GM21723 (cell line): ENCODE measurements around the gene NOL12.

Experiments
- ATAC-seq: cut with Tn5 transposase; IDR thresholded peaks from one replicate; pipeline ENCODE4 v1.9.1; 2021; ENCODE audit warnings: mild to moderate bottlenecking, moderate library complexity; ENCODE audit not compliant: unreplicated experiment

NOL12 gene

GRCh38 chr22:37741312-37741795, 55.2 kb downstream of the NOL12 start:
- ATAC-seq: no peak

DNA sequence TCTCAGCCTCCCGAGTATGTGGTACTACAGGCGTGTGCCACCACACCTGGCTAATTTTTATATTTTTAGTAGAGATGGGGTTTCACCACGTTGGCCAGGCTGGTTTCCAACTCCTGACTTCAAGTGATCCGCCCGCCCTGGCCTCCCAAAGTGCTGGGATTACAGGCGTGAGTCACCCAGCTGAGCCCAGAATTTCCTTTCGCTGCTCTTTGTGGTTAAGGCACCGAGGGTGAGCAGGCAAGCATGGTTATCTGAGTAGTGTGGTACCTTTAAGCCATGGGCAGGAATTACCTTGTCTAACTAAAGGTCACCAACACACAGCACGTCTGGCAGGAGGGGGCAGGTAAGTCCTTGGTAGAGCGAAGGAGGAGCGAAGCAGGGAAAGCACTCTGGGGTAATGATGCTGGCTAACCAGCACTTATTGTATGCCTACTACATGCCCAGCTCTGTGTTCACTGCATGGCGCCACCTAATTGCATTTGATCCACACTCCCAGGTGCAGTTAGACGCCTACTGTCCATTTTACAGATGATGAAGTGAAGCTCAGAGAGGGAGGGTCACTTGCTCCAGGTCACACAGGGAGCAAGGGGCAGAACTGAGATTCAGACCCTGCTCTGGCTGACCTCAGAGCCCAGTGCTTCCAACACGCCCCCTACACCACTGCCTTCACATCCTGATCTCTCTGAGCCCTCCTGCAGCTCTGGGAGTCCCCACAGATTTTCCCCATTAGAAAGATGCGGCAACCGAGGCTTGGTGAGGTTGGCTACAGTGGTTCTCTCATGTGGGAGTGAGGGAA, 56.4 kb downstream of the NOL12 start:
- no peak for ATAC-seq
